GM19035 (cell line): ENCODE data around the gene KCNAB2.
A peak's percentile ranks its signal among the peaks of the same experiment; 100 is the strongest.

Experiments used
- ATAC-seq: cut with Tn5 transposase; IDR thresholded peaks from one replicate; pipeline ENCODE4 v1.9.1; 2021; ENCODE audit not compliant: unreplicated experiment

KCNAB2 gene

DNA sequence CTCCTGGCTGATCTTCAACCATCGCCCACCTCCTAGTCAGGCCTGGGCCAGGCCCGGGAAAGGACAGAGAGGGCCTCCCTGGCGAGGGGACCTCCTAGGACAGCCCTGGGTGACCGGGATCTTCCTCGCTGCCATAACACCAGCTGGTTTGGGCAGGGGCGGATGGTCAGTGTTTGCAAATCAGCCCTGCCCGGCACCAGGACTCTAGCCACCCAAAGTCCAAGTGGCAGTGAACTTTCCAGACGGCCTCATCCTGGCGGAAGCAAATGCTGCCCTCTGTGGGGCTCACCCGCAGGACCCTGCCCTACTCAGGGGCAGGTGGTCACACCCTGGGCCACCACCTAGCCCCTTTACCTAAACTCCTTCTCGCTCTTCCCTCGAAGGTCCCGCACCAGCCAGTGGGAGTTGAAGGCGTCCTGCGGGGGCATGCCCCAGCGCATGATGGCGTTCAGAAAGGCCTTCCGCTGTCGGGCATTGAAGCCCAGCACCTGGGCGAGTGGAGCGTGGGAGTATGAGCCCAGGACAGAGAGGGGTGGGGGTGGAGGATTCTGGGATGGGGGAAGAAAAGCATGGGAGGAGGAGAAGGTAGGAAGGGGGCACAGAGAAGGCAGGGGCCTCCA is 79.2 kb downstream of the KCNAB2 start:
- no peak for ATAC-seq

DNA sequence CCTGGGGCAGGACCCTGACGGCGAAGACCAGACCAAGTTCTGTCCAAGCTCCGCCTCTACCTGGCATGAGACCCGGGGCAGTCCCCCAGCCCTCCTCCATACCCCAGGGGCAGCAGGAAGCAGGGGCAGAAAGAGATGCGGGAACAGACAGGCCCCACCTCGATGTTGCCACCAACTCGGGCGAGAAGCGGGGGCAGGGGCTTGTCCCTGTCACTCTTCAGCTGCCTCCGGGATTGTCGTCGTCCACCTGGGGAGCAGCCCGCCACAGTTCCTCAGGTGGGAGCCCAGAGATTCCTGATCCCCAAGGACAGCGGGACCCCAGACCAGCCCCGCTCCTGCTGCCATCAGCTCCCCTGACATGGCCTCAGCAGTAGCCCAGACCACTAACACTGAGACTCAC is 79.7 kb downstream of the KCNAB2 start:
- no peak for ATAC-seq

DNA sequence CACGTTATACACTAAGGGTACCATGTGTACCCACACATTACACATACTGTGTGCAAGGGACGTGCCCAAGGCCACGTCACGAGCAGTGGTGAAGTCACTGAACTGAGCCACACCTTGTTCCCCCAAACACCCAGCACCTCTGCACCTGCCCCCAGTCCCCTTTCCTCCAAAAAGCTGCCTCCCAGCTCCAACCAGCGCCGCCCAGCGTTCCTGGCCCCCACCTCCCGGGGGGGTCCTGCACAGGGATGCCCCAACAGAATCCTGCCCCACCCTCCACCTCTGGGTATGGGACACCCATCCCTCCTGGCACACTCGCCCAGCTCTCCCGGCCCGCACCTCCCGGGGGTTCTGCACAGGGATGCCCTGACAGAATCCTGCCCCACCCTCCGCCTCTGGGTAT is 80.3 kb downstream of the KCNAB2 start:
- no peak for ATAC-seq

DNA sequence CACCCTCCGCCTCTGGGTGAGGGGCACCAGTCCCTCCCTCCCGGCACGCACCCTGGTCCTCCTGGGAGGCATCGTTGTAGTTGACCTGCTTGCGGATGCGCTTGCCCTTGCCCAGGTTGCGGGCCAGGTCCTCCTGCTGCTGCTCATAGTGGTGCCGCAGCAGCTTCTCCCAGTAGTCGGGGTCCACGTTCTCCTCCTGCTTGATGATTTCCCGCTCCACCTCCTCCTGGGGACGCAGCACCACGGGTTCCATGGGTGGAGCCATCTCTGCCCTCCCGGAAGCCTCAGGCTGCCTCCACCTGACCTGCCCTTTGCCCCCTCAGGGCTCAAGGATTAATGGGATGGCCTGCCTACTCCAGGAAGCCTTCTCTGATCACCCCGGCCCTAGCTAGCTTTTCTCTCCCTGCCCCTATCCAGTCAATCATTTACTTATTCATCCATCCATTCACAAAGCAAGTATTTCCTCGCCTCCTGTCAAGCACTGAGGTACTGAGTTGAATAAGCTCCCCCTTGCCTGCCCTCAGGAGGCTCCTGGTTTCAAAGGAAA is 80.9 kb downstream of the KCNAB2 start:
- no peak for ATAC-seq

DNA sequence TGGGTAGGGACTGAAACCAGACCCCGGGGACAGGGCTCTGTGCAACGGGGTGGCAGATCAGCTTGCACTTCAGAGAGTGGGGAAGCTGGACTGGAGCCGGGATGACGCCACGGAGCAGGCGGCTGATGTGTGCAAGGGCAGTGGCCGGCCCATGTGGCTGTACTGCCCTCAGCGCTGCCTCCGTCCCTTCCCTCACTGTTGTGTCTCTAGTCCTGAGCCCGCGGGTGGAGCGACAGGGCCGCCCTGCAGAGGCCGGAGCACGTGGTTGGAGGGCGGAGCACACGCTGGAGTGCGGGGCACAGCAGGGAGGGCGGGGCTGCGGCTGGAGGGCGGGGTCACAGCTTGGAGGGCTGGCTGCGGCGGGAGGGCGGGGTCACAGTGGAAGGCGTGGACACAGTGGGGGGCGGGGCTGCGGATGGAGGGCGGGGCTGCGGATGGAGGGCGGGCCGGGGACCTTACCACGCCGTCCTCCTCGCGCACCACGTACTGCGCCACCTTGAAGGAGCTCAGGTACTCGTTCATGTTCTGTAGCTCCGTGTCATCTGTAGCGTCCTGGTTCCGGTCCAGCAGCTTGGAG is 82.0 kb downstream of the KCNAB2 start:
- peak; percentile 55 for ATAC-seq

DNA sequence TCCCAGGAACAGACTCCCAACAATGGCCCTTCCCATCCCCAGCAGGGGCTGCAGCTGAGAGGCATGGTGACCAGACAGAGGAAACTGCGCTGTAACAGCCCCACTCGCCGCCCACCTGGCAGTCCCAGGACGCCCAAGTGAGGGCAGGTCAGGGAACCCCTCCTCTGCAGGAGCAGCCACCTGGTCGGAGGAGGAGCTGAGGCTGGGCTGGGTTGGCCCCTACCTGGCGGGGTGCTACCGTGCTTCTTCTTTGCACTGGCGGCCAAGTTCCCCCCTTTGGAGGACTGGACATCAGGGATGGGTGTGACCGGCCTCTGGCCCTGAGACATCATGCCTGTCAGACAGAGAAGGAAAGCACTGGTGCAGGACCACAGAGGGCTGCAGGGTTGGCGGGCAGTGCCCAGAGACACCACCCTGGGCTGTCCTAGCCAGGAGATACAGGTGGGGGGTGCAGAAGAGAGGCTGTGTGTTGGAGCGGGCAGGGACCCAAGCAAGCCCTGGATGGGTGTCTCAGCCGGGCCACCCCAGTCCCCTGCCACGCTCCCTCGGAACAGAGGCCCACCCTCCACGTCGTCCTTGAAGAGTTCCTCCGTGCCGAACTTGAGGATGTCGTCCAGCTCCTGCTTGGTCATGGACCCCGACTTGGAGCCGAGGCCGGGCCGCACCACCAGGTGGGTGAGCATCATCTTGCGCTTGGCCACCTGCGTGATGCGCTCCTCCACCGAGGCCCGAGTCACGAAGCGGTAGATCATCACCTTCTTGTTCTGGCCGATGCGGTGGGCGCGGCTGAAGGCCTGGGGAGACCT is 82.8 kb downstream of the KCNAB2 start:
- no peak for ATAC-seq

DNA sequence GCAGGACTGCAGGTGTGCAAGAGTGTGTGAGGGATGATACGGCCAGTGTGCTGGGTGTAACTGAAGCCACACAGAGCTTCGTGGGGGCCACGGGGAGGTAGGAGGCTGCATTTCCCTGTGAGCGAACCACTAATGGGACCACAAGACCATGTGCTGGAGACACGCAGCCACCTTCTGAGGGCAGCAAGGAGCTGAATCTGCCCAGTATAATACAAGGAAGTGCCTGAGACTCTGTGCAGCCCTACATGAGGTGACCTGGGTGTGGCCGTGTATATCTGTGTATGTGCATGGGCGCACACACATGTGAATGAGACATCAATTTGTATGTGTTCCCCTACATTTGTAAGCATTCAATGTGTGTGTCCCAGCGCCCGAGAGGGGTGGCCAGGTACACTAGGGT is 83.6 kb downstream of the KCNAB2 start:
- ATAC-seq: no peak

DNA sequence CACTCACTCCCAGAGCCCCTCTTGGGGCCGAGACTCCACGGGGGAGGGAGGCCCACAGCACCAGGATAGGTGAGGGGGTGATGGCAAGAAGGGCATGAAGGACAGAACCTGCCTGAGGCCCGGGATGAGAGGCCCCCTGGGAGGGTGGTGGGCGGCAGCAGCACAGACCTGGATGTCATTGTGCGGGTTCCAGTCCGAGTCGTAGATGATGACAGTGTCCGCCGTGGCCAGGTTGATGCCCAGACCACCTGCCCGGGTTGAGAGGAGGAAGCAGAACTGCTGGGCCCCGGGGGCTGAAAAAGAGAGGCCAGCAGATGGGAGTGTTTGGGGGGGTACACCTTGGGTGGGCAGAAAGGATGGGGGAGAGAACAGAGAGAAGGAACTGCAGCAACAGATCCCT is 84.3 kb downstream of the KCNAB2 start:
- no peak for ATAC-seq

DNA sequence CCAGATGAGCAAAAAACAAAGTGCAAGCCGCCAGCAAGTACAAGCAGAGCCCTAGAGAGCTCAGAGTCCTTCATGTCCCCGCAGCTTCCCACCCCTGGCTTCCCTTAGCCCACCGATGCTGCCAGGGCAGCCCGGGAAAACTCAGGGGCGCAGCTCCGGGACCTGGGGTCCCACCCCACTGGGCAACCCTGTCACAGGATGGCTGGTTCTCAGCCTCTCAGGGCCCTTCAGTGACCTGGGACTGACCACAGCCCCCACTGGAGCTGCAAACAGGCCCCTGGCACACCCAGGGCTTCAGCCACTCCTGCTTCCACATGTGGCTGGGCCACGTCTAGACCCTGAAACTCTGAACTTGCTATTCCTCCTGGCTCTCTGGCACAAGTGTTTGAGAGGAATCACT is 84.9 kb downstream of the KCNAB2 start:
- no peak for ATAC-seq

DNA sequence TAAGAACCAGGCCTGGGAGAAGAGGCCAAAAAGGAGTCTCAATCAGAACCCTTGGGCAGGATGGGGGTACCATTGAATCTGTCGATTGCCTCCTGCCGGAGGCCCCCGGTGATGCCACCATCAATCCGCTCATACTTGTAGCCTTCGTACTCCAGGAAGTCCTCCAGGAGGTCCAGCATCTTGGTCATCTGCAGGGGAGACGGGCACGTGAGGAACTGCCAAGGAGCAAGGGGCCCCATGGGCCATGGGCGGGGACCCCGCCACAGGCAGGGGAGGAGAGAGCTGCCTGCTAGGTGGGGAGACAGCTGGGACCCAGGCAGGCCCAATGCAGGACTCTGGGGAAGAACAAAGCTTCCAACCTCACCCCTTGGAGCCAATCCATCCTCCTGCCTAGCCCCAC is 85.9 kb downstream of the KCNAB2 start:
- ATAC-seq: no peak

DNA sequence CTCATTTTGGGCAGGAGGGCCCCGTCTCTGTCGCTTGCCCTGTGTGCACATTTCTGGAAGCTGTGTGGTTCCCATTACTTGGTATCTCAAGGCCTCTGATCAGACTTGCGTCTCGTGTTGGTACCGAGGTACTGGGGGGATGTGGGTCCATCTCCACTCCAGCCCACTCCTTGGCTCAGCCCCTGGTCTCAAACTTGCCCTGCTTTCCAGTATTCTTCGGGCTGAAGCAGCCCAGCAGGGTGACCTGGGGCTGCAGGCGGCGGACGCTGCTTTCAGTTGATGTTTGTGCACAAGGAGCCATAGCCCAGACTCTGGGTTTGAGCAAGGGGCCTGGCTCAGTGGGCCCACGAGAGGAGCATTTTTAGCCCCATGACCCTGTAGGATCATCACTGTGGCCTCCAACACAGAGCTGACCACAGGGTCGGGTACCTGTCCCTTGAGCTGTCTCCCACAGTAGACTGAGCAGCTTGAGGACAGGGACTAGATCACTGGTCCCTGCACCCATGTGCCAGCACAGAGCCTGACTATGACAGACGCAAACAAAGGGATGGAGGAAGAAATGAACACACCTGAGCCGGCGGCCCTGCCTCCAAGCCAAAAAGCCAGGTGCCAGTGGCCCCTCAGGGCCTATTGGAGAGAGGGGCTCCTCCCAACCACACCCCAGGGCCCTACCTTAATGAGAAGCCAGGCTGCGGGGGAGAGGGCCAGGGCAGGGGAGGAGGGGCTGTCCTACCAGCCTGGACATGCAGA is 87.6 kb downstream of the KCNAB2 start:
- ATAC-seq: no peak

DNA sequence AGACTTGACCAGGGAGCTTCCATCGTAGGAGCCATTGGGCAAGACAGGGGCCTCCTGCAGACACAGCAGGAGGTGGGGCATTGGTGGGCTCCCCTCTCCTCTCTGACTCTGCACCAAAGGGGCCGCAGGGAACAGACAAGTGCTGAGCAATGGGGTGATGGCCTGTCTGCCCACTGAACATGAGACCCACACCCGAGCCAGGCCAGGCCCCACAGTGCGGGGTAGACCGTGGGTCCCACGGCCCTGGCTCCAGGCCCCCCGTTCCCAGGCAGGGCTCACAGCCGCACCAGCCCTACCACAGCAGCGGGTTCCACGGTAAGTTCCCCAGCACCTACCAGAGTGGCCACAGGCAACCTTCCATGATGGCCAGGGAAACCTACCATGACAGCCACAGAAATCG is 88.5 kb downstream of the KCNAB2 start:
- no peak for ATAC-seq

DNA sequence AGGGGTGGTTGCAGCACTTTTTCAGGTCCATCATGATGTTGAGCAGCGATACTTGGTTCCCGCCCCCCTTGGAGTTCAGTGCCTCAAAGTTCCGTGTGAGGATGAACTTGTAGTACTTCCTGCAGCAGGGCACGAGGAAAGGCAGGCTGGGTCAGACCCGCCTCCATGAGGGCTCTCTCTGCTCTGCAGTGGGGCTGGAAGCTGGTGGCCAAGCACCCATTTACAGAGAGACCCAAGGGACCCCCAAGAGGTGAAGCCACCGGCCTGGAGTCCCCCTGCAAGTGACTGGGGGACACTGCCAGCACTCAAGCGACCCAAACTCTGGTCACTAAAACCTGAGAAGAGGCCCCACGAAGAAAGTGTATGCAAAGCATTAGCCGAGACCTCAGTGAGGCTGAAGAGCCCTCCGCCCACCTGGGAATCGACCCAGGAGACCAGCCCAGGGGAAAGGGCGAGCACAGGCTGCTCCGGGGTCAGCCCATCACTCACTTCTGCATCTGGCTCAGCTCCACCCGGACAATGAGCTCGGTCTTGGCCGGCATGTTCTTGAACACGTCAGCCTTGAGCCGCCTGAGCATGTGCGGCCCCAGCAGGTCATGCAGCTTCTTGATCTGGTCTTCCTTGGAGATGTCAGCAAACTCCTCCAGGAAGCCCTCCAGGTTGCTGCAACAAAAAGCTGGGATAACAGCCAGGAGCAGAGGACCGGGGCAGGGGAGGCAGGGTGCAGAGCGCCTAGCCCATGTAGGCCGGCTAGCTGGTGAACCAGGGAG is 89.2 kb downstream of the KCNAB2 start:
- ATAC-seq: no peak

DNA sequence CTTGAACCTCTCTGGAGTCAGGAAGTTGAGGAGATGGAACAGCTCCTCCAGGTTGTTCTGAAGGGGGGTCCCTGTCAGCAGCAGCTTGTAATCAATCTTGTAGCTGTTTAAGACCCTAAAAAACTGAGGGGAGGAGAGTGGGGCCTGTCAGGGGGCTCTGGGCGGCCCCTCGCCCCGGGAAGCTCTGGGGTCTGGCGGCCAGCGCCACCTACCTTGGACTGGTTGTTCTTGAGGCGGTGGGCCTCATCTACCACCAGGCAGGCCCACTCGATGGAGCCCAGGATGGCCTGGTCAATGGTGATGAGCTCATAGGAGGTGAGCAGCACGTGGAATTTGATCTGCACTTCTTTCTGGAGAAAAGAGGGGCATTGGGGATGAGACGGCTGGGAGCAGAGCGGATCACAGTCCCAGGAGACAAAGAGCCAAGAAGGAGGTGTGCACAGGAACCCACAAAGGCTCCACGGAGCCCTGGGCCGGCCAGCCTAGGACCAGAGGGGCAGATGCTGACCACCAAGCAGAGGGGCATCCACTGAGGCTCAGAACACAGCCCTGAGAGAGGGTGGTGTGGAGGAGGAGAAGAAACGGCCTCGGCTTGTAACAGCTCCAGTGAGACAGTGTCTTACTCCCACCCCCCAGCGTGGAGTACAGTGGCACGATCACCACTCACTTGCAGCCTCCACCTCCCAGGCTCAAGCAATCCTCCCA is 91.0 kb downstream of the KCNAB2 start:
- no peak for ATAC-seq

DNA sequence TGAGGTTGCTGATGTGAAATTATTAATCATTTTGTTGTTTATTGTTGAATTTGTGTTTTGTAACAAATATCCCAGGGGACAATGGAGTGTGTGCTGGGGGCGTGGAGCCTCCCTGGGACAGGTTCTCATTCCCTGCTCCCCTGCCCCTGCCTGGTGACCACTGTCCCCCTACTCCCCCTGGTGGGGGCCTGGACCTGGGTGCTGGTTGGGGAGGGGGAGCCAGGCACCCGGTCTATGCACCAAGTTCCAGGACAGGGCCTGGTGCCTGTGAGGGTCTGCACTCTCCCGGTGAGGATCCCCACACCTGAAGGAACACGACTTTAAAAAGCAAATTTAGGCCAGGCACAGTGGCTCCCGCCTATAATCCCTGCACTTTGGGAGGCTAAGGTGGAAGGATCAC is 92.1 kb downstream of the KCNAB2 start:
- ATAC-seq: no peak

DNA sequence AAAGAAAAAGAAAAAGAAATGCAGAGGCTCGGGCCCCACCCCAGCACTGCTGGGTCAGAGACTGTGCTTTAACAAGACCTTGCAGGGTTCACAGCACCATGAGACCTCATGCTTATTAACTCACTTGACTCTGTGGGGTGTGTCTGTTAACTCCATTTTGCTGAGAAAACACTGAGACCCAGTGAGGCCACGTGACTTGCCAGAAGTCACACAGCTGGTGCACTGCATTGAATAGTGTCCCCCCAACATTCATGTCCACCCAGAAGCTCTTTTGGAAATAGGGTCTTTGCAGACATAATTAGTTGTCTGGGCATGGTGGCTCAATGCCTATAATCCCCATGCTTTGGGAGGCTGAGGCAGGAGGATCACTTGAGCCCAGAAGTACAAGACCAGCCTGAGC is 94.7 kb downstream of the KCNAB2 start:
- no peak for ATAC-seq

DNA sequence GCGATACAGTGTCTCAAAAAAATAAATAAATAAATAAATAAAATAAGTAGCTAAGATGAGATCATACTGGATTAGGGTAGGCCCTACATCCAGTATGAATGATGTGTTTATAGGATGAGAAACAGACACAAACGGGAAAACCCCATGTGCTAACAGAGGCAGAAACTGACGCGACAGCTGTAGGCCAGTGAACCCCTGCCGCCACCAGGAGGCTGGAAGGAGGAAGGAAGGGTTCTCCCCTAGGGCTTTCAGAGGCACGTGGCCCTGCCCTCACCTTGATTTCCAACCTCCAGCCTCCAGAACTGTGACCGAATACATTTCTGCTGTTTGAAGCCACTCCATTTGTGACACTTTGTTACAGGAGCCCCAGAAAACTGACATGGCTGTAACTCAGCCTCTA is 95.9 kb downstream of the KCNAB2 start:
- ATAC-seq: no peak

DNA sequence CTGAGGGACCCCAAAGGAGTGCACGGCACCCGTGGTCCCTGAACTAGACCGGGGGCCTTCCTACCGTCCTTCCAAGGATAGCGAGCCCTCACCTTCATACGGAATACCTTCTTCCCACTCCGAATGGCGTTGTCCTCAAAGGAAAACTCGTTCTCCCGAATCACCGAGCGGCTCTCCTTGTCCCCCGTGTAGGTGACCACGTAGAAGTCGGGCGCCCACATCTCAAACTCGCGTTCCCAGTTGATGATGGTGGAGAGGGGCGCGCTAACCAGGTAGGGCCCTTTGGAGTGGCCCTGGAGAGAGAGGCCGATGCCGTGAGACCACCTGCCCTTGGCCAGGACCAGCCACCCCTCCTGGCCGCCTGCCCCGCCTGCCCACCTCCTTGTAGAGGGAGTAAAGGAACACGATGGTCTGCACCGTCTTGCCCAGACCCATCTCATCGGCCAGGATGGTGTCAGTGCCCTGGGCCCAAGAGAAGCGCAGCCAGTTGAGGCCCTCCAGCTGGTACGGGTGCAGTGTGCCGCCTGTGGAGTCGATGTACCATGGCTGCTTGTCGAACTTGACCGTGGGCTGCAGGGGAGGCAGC is 96.4 kb downstream of the KCNAB2 start:
- no peak for ATAC-seq

DNA sequence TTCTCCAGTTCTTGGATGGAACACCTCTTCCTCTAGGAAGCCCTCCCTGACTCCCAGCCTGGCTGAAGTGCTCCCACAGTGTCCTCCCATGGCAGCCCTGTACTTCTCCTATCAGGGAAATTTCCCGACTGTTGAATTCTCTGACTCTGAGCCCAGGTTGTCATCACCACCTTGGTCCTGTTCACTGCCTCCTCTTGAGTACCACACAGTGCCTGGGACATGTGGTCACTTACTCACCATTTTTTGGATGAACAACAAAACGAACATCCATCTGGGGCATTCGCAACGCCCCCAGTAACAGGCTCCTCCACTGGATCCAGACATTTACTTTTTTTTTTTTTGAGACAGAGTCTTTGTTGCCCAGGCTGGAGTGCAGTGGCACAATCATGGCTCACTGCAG is 97.0 kb downstream of the KCNAB2 start:
- ATAC-seq: no peak

DNA sequence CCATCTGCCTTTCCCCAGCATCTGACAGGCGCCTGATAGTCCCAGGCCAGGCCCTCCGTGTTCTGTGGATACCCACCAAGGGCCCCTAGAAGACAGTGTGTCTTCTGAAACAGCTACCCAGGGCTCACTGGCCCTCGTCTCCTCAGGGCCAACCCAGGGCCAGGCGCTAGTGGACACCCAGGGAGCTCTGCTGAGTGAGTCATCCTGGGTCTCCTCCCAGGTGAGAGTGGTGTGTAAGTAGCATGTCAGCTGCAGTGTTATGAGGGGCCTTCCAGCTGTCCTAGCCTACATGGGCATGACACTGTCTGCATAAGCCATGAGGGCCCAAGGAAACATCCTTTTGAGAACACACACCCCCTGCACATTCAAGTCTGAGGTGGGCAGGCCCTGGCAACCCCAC is 97.7 kb downstream of the KCNAB2 start:
- ATAC-seq: no peak
